Measurements from ENCODE around the gene ACCS.

The ACCS gene

GRCh38 chr11:44037658-44037998, 28.4 kb upstream of the ACCS start:
- DNase-seq (ENCODE audit: low read depth in 3 of 3), result no peak

- no peak for DNase-seq (ENCODE audit: low read depth in 3 of 3)
Measured at GRCh38 chr11:44043157-44043556, 22.9 kb upstream of the ACCS start.

GRCh38 chr11:44046182-44046581, 19.9 kb upstream of the ACCS start:
- DNase-seq (ENCODE audit: low read depth in 3 of 3), result no peak

- DNase-seq (ENCODE audit: low read depth in 3 of 3), result no peak
Measured at GRCh38 chr11:44047298-44047697, 18.8 kb upstream of the ACCS start.

GRCh38 chr11:44047931-44048431, 18.1 kb upstream of the ACCS start, which contains the start of gene ACCSL:
ACCSL (plus strand) TSS chr11:44047981; CDS start chr11:44048037, 56 bp downstream.
- no peak for DNase-seq (ENCODE audit: low read depth in 3 of 3)

- DNase-seq (ENCODE audit: low read depth in 3 of 3), result no peak
Measured at GRCh38 chr11:44049832-44050231, 16.2 kb upstream of the ACCS start.

- no peak for DNase-seq (ENCODE audit: low read depth in 3 of 3)
Measured at GRCh38 chr11:44051171-44051570, 14.9 kb upstream of the ACCS start.

- no peak for DNase-seq (ENCODE audit: low read depth in 3 of 3)
Measured at GRCh38 chr11:44057340-44057739, 8.7 kb upstream of the ACCS start.

- DNase-seq (ENCODE audit: low read depth in 3 of 3), result no peak
Measured at GRCh38 chr11:44058275-44058674, 7.8 kb upstream of the ACCS start.

- DNase-seq (ENCODE audit: low read depth in 3 of 3), result no peak
Measured at GRCh38 chr11:44065161-44065661, 859 bp upstream of the ACCS start.

GRCh38 chr11:44066732-44067141, 667 bp downstream of the ACCS start:
- DNase-seq (ENCODE audit: low read depth in 3 of 3), result no peak

- DNase-seq (ENCODE audit: low read depth in 3 of 3), result no peak
Measured at GRCh38 chr11:44067266-44067665, 1.2 kb downstream of the ACCS start.

- no peak for DNase-seq (ENCODE audit: low read depth in 3 of 3)
Measured at GRCh38 chr11:44068180-44068579, 2.1 kb downstream of the ACCS start.

GRCh38 chr11:44071157-44071556, 5.1 kb downstream of the ACCS start:
- no peak for DNase-seq (ENCODE audit: low read depth in 3 of 3)

GRCh38 chr11:44072757-44073658, 6.9 kb downstream of the ACCS start:
- no peak for DNase-seq (ENCODE audit: low read depth in 3 of 3)

GRCh38 chr11:44078794-44079193, 12.7 kb downstream of the ACCS start:
- no peak for DNase-seq (ENCODE audit: low read depth in 3 of 3)

- DNase-seq (ENCODE audit: low read depth in 3 of 3), result no peak
Measured at GRCh38 chr11:44079376-44079775, 13.3 kb downstream of the ACCS start.

GRCh38 chr11:44080951-44081350, 14.9 kb downstream of the ACCS start:
- DNase-seq (ENCODE audit: low read depth in 3 of 3), result no peak

GRCh38 chr11:44082645-44083044, 16.6 kb downstream of the ACCS start:
- DNase-seq (ENCODE audit: low read depth in 3 of 3), result no peak

GRCh38 chr11:44083433-44083832, 17.4 kb downstream of the ACCS start:
- DNase-seq (ENCODE audit: low read depth in 3 of 3), result no peak

- no peak for DNase-seq (ENCODE audit: low read depth in 3 of 3)
Measured at GRCh38 chr11:44083906-44084305, 17.8 kb downstream of the ACCS start.

- DNase-seq (ENCODE audit: low read depth in 3 of 3), result no peak
Measured at GRCh38 chr11:44085330-44085729, 19.3 kb downstream of the ACCS start.

GRCh38 chr11:44088377-44088776, 22.3 kb downstream of the ACCS start:
- no peak for DNase-seq (ENCODE audit: low read depth in 3 of 3)

Data from stimulated activated CD4-positive, alpha-beta T cell treated with anti-CD3 and anti-CD28 coated beads, TNF-alpha, amount 100 ng/mL, for 4 hours (primary cell).